ENCODE measurements around the gene ADCYAP1R1. TPM values are rescaled to one million over a fixed set of nuclear protein-coding genes. Genes with fewer than 3 reads are reported as not detected.

ADCYAP1R1 gene
- total RNA-seq, 1 donor from 2014 or later = 0.39 TPM

- H3K9me3 ChIP-seq (ENCODE audit: low read depth) = no peaks in the 10 kb centered on the region
- H3K36me3 ChIP-seq = no peaks in the 10 kb centered on the region
- H3K4me2 ChIP-seq = no peak overlapping the region
- peaks cover 16% of the 10 kb centered on the region for H4K20me1 ChIP-seq (ENCODE audit: low read depth)
- H3K4me3 Mint-ChIP-seq = no peak overlapping the region
- peaks cover 25% of the 10 kb centered on the region for H3K27me3 Mint-ChIP-seq (ENCODE audit: insufficient read depth, low read depth)
- H2AFZ ChIP-seq (replicated peaks) = no peak overlapping the region
- peaks cover 65% of the 10 kb centered on the region for H3K4me1 Mint-ChIP-seq
- no peaks in the 10 kb centered on the region for H3K9me3 Mint-ChIP-seq
- H3K79me2 ChIP-seq (ENCODE audit: low read depth) = no peaks in the 10 kb centered on the region
- peaks cover 95% of the 10 kb centered on the region for H3K27me3 ChIP-seq
- no peaks in the 10 kb centered on the region for H3K36me3 Mint-ChIP-seq
- no peak overlapping the region for H3K4me3 ChIP-seq
- peaks cover 11% of the 10 kb centered on the region for H3K4me1 ChIP-seq
- H3K9ac ChIP-seq = no peak overlapping the region
- TF ChIP-seq EZH2phosphoT487 (IDR thresholded peaks at IDR 0.05) (no peak), EZH2 (IDR thresholded peaks at IDR 0.05) (no peak)
- TF ChIP-seq, protein P1, sequence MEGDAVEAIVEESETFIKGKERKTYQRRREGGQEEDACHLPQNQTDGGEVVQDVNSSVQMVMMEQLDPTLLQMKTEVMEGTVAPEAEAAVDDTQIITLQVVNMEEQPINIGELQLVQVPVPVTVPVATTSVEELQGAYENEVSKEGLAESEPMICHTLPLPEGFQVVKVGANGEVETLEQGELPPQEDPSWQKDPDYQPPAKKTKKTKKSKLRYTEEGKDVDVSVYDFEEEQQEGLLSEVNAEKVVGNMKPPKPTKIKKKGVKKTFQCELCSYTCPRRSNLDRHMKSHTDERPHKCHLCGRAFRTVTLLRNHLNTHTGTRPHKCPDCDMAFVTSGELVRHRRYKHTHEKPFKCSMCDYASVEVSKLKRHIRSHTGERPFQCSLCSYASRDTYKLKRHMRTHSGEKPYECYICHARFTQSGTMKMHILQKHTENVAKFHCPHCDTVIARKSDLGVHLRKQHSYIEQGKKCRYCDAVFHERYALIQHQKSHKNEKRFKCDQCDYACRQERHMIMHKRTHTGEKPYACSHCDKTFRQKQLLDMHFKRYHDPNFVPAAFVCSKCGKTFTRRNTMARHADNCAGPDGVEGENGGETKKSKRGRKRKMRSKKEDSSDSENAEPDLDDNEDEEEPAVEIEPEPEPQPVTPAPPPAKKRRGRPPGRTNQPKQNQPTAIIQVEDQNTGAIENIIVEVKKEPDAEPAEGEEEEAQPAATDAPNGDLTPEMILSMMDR (IDR thresholded peaks at IDR 0.05) = no peak
- H3F3A ChIP-seq (ENCODE audit: low read depth) = peaks cover 7% of the 10 kb centered on the region
- no peak overlapping the region for H3K27ac ChIP-seq
- peak overlapping the region; percentile 63 for H3K27ac Mint-ChIP-seq
- no peak for DNase-seq (ENCODE audit: low spot score)
These were observed 22.7 kb upstream of the ADCYAP1R1 start for GRCh38 chr7:31029251-31030042.

DNA sequence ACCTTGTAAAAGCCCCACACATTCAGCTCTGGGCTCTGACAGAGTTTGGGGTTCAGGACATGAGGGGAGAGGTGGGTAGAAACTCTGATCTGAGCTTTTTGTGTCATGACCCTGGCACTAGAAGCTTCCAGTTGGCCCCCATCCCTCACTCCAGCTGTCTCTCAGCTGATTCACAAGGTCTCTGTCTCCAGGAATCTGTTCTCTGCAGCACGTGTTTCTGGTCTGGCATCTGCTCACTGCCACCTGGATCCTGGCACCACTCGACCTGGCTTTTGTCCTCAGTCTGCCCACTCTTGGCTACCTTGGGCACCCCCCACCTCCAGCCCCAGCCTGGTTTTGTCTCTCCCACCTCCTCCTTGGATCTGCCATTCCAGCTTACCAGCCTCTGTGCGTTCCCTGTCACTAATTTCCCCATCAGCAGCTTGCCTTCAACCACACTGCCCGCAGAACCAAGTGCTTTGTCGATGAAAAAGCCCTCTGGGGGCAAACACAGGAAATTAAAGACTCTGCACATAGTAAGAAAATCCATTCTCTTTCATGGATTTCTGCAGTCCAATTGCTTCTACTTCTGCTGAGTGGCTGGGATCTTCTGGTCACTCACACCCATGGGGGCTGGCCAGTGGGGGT is 18.3 kb upstream of the ADCYAP1R1 start:
- Histone ChIP-seq H3K4me1 (no peaks in the 10 kb centered on the region), H3K9ac (no peak overlapping the region), H3K27ac (no peak overlapping the region), H3K9me3 (ENCODE audit: low read depth) (no peaks in the 10 kb centered on the region), H3K27me3 (peaks cover 95% of the 10 kb centered on the region), H3K4me3 (no peak overlapping the region), H3K4me2 (no peak overlapping the region), H4K20me1 (ENCODE audit: low read depth) (peaks cover 10% of the 10 kb centered on the region), H3K79me2 (ENCODE audit: low read depth) (no peaks in the 10 kb centered on the region), H2AFZ (replicated peaks) (no peak overlapping the region), H3F3A (ENCODE audit: low read depth) (no peaks in the 10 kb centered on the region), H3K36me3 (no peaks in the 10 kb centered on the region)
- H3K36me3 Mint-ChIP-seq = no peaks in the 10 kb centered on the region
- H3K9me3 Mint-ChIP-seq = no peaks in the 10 kb centered on the region
- H3K27ac Mint-ChIP-seq = peak overlapping the region; percentile 48
- no peak overlapping the region for H3K4me3 Mint-ChIP-seq
- peaks cover 37% of the 10 kb centered on the region for H3K4me1 Mint-ChIP-seq
- H3K27me3 Mint-ChIP-seq (ENCODE audit: insufficient read depth, low read depth) = peaks cover 22% of the 10 kb centered on the region
- TF ChIP-seq EZH2 (IDR thresholded peaks at IDR 0.05) (no peak), EZH2phosphoT487 (IDR thresholded peaks at IDR 0.05) (no peak)
- TF ChIP-seq, protein P1 (IDR thresholded peaks at IDR 0.05) = no peak
- DNase-seq (ENCODE audit: low spot score) = no peak

DNA sequence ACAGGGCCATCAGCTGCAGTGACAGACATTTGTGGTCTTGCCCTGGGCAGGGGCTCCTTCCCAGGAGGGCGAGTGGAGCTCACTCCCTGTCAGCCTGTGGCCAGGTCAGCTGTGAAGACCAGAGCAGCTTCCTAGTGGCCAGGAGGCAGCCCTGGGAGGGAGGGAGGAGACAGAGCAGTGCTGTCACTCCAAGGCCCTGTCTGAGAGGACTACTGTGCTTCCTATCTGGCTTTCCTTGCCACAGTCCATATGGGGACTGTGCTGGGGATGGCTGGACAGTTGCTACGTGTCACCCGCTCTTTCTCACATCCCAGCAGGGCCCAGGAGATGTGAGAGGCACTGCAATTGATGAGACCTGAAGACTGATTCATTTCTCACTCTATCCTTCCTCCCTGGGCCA is 15.2 kb upstream of the ADCYAP1R1 start:
- no peaks in the 10 kb centered on the region for H3K36me3 Mint-ChIP-seq
- DNase-seq (ENCODE audit: low spot score) = no peak
- no peak overlapping the region for H3K27ac Mint-ChIP-seq
- Histone ChIP-seq H3F3A (ENCODE audit: low read depth) (no peaks in the 10 kb centered on the region), H2AFZ (replicated peaks) (no peak overlapping the region), H3K9me3 (ENCODE audit: low read depth) (no peaks in the 10 kb centered on the region), H3K9ac (no peak overlapping the region), H3K27me3 (peaks cover 100% of the 10 kb centered on the region), H3K4me1 (peaks cover 3% of the 10 kb centered on the region), H3K4me2 (no peak overlapping the region), H4K20me1 (ENCODE audit: low read depth) (peaks cover 26% of the 10 kb centered on the region), H3K4me3 (no peak overlapping the region), H3K79me2 (ENCODE audit: low read depth) (no peaks in the 10 kb centered on the region), H3K36me3 (no peaks in the 10 kb centered on the region), H3K27ac (no peak overlapping the region)
- no peak overlapping the region for H3K4me3 Mint-ChIP-seq
- peaks cover 33% of the 10 kb centered on the region for H3K4me1 Mint-ChIP-seq
- H3K9me3 Mint-ChIP-seq = no peaks in the 10 kb centered on the region
- H3K27me3 Mint-ChIP-seq (ENCODE audit: insufficient read depth, low read depth) = peaks cover 28% of the 10 kb centered on the region
- TF ChIP-seq EZH2 (IDR thresholded peaks at IDR 0.05) (no peak), EZH2phosphoT487 (IDR thresholded peaks at IDR 0.05) (no peak)
- TF ChIP-seq, protein P1 (IDR thresholded peaks at IDR 0.05) = no peak
